ENCODE data around the gene POC1B. TPM values are rescaled to one million over a fixed set of nuclear protein-coding genes. Genes with fewer than 3 reads are reported as not detected.

The POC1B gene
- total RNA-seq, 4 donors from 2014 or later = 22.7 to 38.7 (median 25.1) TPM

DNA sequence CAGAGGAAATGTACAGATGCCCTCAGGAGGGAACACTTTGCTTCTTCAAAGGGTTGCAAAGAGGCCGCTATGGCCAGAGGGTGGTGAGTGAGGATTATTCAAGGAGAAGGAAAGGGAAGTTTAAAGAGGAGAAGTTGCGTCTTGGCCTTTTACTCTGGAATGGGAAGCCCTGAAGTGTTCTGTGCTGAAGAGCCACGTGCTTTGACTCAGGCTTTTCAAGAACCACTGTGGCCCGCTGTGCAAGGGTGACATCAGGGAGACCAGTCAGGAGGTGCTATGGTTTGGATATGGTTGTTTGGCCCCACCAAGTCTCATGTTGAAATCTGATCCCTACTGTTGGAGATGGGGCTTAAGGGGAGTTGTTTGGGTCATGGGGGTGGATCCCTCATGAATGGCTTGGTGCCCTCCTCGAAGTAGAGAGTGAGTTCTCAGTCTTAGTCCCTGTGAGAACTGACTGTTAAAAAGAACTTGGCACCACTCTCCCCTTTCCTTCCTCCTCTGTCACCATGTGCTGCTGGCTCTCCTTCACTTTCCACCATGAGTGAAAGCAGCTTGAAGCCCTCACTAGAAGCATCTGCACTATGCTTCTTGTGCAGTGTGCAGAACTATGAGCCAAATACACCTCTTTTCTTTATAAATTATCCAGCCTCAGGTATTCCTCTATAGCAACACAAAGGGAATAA is 107.5 kb downstream of the POC1B start:
- Histone ChIP-seq H3K4me3 (no peak overlapping the region), H3K27me3 (no peaks in the 10 kb centered on the region), H3K27ac (no peak overlapping the region), H3K9me3 (no peaks in the 10 kb centered on the region), H3K36me3 (peaks cover 0 to 8% (median 0%) of the 10 kb centered on the region in 3 donors), H3K4me1 (peaks cover 0 to 11% (median 0%) of the 10 kb centered on the region in 4 donors)
- no peak for DNase-seq (ENCODE audit: low spot score in 2 of 2)
- 67 to 91% methylated on average over 5 of the region's 5 CpGs for WGBS, 2 donors
- TF ChIP-seq, protein P1, sequence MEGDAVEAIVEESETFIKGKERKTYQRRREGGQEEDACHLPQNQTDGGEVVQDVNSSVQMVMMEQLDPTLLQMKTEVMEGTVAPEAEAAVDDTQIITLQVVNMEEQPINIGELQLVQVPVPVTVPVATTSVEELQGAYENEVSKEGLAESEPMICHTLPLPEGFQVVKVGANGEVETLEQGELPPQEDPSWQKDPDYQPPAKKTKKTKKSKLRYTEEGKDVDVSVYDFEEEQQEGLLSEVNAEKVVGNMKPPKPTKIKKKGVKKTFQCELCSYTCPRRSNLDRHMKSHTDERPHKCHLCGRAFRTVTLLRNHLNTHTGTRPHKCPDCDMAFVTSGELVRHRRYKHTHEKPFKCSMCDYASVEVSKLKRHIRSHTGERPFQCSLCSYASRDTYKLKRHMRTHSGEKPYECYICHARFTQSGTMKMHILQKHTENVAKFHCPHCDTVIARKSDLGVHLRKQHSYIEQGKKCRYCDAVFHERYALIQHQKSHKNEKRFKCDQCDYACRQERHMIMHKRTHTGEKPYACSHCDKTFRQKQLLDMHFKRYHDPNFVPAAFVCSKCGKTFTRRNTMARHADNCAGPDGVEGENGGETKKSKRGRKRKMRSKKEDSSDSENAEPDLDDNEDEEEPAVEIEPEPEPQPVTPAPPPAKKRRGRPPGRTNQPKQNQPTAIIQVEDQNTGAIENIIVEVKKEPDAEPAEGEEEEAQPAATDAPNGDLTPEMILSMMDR (IDR thresholded peaks at IDR 0.05) = no peak
- peak in 1 of 2 donors; percentile 34 for TF ChIP-seq EP300 (IDR thresholded peaks at IDR 0.05)

DNA sequence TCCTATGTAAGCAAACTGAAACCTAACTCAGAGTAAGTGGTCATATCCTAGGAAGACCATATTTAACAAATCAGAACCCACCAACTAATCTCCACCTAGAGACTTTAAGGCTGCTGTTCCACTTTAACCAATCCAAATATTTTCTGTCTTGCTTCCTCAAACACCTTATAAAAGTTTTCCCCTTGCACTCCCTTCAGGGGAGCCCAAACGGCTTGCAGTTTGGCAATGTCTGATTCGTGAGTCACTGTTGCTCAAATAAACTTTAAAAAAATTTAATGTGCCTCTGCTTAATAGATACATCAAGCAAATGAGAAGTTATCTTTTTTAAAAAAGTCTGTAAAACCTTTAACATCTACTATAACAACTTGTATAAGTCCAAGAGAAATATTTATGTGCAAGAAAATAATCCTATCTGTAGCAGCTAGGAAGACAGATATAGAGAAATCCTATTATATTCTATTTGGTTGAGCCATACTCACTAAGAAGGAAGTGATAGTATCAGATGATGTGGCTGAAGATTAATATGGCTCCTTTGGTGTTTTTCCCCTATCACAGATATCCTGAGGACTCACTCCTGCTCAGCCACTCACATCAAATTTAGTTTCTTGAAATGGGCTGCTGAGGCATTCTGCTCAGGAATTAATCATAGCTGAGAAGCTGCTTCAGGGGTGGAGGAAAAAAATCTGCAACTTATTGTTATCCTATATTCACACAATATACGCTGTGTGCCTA is 108.4 kb downstream of the POC1B start:
- H3K4me3 ChIP-seq = no peak overlapping the region

DNA sequence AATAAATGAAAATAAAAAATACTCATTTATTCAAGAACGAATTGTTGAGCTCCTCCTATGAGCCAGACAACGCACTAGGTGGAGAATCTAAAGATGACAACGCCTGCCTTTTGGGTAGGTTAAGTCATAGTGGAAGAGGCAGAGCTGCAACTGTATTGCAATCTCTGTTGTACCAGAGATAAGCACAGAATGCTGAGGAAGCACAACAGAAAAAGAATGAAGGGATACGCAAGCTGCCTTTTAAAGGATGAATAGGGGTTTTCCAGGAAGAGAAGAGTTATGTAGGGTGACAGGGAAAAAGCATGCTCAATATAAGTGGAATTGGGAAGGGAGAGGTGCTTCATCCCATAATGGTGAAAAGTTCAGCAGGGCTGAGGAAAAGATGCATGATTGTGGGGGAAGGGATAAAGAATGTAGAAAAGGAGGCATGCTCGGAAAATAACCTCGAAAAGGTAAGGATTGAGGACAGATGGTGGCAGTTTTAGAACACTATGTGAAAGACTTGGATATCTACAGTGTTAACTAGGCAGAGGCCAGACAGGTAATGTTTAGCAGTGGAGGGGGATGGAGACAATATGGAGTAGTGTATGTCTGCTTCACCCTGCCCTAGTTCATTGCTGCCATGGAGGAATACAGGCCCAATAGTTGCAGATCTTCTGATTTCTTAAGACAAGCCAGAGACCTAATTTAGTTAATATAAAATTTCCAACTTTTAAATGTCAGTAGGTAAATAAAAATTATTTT is 109.6 kb downstream of the POC1B start:
- Histone ChIP-seq H3K36me3 (peaks cover 0 to 8% (median 0%) of the 10 kb centered on the region in 3 donors), H3K27me3 (no peaks in the 10 kb centered on the region), H3K9me3 (no peaks in the 10 kb centered on the region), H3K4me1 (peaks cover 0 to 11% (median 0%) of the 10 kb centered on the region in 4 donors), H3K4me3 (no peak overlapping the region), H3K27ac (no peak overlapping the region)
- TF ChIP-seq, protein P1 (IDR thresholded peaks at IDR 0.05) = no peak
- TF ChIP-seq POLR2A (IDR thresholded peaks at IDR 0.05) = no peak
- TF ChIP-seq EP300 (IDR thresholded peaks at IDR 0.05) = no peak
- no peak for DNase-seq (ENCODE audit: low spot score in 2 of 2)
- 85% methylated on average over 6 of the region's 6 CpGs for WGBS, 2 donors

More for the DNA sequence above, 108.4 kb downstream of the POC1B start:
- Histone ChIP-seq H3K4me1 (peaks cover 0 to 11% (median 0%) of the 10 kb centered on the region in 4 donors), H3K27me3 (no peaks in the 10 kb centered on the region), H3K9me3 (no peaks in the 10 kb centered on the region), H3K36me3 (peaks cover 0 to 8% (median 0%) of the 10 kb centered on the region in 3 donors), H3K27ac (no peak overlapping the region)
- WGBS, 2 donors = 63 to 69% methylated on average over 3 of the region's 3 CpGs
- DNase-seq (ENCODE audit: low spot score in 2 of 2) = no peak
- no peak for TF ChIP-seq POLR2A (IDR thresholded peaks at IDR 0.05)
- TF ChIP-seq, protein P1 (IDR thresholded peaks at IDR 0.05) = no peak
- no peak for TF ChIP-seq EP300 (IDR thresholded peaks at IDR 0.05)

DNA sequence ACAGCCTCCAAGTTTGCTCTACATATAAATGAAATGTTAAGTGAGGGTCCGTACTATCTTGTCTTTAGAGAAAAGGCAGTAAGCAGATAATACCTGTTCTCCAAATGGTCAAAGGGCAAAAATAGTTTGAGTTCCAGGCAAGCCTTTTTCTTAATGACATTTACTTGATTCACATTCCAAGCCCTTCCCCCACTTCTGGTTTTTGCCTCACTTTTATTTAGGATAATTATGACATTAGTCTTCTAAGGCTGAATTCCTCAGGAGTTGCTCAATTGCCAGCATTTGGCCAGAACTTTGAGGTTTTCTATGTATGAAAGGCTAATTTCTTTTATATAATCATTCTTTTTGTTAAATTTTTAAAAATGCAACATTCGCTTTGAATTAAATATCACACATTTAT is 111.0 kb downstream of the POC1B start:
- Histone ChIP-seq H3K36me3 (peaks cover 0 to 8% (median 0%) of the 10 kb centered on the region in 3 donors), H3K9me3 (no peaks in the 10 kb centered on the region)
- WGBS, 2 donors = 82 to 84% methylated on average over 2 of the region's 2 CpGs

More for the DNA sequence above, 111.0 kb downstream of the POC1B start:
- TF ChIP-seq POLR2A (IDR thresholded peaks at IDR 0.05) (no peak), EP300 (IDR thresholded peaks at IDR 0.05) (no peak)
- TF ChIP-seq, protein P1 (IDR thresholded peaks at IDR 0.05) = no peak
- Histone ChIP-seq H3K4me1 (peaks cover 0 to 11% (median 0%) of the 10 kb centered on the region in 4 donors), H3K27ac (no peak overlapping the region), H3K4me3 (no peak overlapping the region), H3K27me3 (no peaks in the 10 kb centered on the region)
- DNase-seq (ENCODE audit: low spot score in 2 of 2) = no peak
